Measurements from ENCODE around the gene DNAJB6. TPM values are rescaled to one million over a fixed set of nuclear protein-coding genes. Genes with fewer than 3 reads are reported as not detected.
A peak's percentile ranks its signal among the peaks of the same experiment; 100 is the strongest.

DNAJB6 gene
- total RNA-seq, 2 experiments from 2014 or later: 85.9 to 97.1 TPM

- Mint-ChIP-seq H3K27ac (no peak overlapping the region), H3K4me1 (no peaks in the 10 kb centered on the region), H3K27me3 (no peaks in the 10 kb centered on the region), H3K4me3 (no peak overlapping the region), H3K36me3 (ENCODE audit: low read depth) (no peaks in the 10 kb centered on the region), H3K9me3 (no peaks in the 10 kb centered on the region)
- POLR2A ChIA-PET: no interaction called here
- CTCF ChIA-PET: no interaction called here
- DNase-seq: no peak
Measured at GRCh38 chr7:157426463-157427301, 89.9 kb downstream of the DNAJB6 start.

GRCh38 chr7:157427811-157428553, 91.2 kb downstream of the DNAJB6 start:
- Mint-ChIP-seq H3K4me3 (no peak overlapping the region), H3K36me3 (ENCODE audit: low read depth) (no peaks in the 10 kb centered on the region), H3K27me3 (no peaks in the 10 kb centered on the region), H3K27ac (no peak overlapping the region), H3K9me3 (no peaks in the 10 kb centered on the region), H3K4me1 (peaks cover 8% of the 10 kb centered on the region)
- no peak for DNase-seq
- CTCF ChIA-PET: no interaction called here
- POLR2A ChIA-PET: no interaction called here

GRCh38 chr7:157428554-157428945, 91.7 kb downstream of the DNAJB6 start:
- Mint-ChIP-seq H3K4me1 (peaks cover 14% of the 10 kb centered on the region), H3K27me3 (no peaks in the 10 kb centered on the region), H3K27ac (no peak overlapping the region), H3K4me3 (no peak overlapping the region), H3K9me3 (no peaks in the 10 kb centered on the region), H3K36me3 (ENCODE audit: low read depth) (no peaks in the 10 kb centered on the region)
- ChIA-PET CTCF (interaction anchor here (1.4 kb wide), 1 partner anchor 46 kb away, joined by 4 read pairs; no protein-coding TSS in a partner anchor), POLR2A (no interaction called here)
- no peak for DNase-seq

DNA sequence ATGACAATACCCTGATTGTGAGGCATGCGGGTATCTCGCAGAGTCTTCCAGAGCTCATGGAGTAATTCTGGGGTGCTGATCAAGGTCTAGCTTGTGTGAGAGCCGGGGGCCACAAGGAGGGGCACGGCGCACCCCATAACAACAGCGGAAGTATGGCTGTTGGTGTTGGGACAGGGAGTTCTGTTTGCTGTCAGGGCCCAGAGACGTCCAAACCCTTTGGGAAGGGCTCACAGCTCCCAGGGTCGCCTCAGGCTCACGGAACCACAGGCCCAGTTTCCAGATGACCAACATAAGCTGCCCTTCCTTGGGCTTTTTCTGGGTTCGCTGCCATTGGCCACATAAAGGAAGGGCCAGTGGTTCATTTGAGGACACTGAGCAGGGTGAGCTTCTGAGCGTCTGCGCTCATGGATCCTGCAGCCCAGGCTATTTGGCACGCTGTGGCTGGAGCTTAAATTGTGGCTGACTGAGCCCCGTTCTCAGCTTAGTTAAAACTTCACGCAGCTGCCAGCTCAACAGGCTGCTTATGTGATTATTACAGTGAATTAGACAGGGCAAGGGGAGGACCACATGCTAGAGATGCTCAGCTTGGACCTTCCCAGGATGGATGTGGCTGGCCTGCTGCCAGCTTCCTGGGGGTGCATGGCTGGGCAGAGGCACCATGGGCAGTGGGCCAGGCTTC, 92.3 kb downstream of the DNAJB6 start:
- Mint-ChIP-seq H3K4me1 (peaks cover 16% of the 10 kb centered on the region), H3K9me3 (no peaks in the 10 kb centered on the region), H3K27me3 (no peaks in the 10 kb centered on the region), H3K27ac (no peak overlapping the region), H3K4me3 (no peak overlapping the region), H3K36me3 (ENCODE audit: low read depth) (no peaks in the 10 kb centered on the region)
- ChIA-PET POLR2A (no interaction called here), CTCF (interaction anchor here (1.4 kb wide), 1 partner anchor 45 kb away, joined by 4 read pairs; no protein-coding TSS in a partner anchor)
- DNase-seq: no peak

GRCh38 chr7:157429680-157430224, 92.9 kb downstream of the DNAJB6 start:
- Mint-ChIP-seq H3K27ac (no peak overlapping the region), H3K4me1 (peaks cover 19% of the 10 kb centered on the region), H3K27me3 (no peaks in the 10 kb centered on the region), H3K9me3 (no peaks in the 10 kb centered on the region), H3K4me3 (no peak overlapping the region), H3K36me3 (ENCODE audit: low read depth) (no peaks in the 10 kb centered on the region)
- DNase-seq: no peak
- CTCF ChIA-PET: interaction anchor here (1.4 kb wide), 1 partner anchor 45 kb away, joined by 4 read pairs; no protein-coding TSS in a partner anchor
- POLR2A ChIA-PET: no interaction called here

DNA sequence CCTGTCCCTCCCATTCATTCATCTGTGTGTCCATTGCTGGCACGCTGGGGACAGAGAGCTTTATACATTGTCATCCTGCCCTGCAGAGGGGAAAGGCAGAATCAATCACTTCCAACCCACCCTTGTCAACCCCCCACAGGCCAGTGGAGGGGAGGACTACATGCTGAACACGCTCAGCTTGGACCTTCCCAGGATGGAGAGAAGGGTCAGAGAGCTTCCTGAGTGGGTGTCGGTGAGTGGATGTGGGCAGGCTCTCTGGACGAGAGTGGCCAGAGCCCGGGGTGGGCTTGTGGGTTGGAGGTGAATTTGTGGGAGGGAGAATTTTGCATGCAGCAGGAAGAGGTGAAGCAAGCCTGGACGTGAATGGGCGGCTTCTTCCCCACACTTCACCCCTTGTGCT, 93.9 kb downstream of the DNAJB6 start:
- no peak for DNase-seq
- no peaks in the 10 kb centered on the region for H3K9me3 Mint-ChIP-seq
- no peaks in the 10 kb centered on the region for H3K27me3 Mint-ChIP-seq
- H3K27ac Mint-ChIP-seq: no peak overlapping the region
- no peak overlapping the region for H3K4me3 Mint-ChIP-seq
- H3K4me1 Mint-ChIP-seq: peaks cover 20% of the 10 kb centered on the region
- CTCF ChIA-PET: no interaction called here
- H3K36me3 Mint-ChIP-seq (ENCODE audit: low read depth): no peaks in the 10 kb centered on the region
- POLR2A ChIA-PET: no interaction called here

DNA sequence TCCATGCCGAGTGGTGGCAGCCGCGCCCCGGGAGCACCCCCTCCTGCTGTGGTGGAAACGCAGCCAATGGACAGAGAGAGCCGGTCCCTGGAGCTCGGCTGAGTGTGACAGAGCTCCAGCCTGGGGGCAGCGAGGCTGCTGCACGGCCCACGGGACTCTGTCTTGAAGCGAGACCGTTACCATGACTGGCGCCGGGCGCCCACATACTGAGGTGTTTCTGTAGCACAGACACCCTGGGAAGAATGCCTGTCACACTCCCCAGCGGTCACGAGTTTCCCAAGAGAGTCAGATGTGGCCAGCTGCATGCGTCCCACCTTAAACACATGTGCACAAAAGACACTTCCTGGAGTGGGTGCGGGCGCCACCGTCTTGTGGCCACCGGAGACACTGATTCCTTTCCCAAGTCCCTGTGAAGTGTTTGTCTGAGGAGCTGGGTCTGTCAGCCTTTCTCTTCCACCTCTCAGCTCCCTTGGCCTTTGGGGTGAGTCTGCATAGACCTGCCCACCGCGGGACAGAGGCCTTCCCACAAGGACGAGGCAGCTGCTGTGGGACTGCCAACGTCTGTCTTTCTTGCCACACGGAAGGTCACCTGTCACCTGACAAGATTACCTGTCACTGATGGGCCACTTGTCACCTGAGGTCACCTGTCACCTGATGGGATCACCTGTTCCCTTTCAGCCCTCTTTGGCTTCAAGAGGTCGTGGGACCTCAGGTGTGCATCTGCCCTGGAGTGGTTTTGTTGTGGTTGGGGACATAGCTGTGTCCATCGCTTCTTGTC, 94.6 kb downstream of the DNAJB6 start:
- peaks cover 20% of the 10 kb centered on the region for H3K4me1 Mint-ChIP-seq
- H3K27ac Mint-ChIP-seq: no peak overlapping the region
- H3K4me3 Mint-ChIP-seq: no peak overlapping the region
- ChIA-PET POLR2A (interaction anchor here (2.2 kb wide), 1 partner anchor 40 kb away, joined by 7 read pairs; no protein-coding TSS in a partner anchor), CTCF (interaction anchor here (0.9 to 1.4 kb wide), 6 partner anchors 28 to 443 kb away, joined by 3 to 6 read pairs (median 4); no protein-coding TSS in a partner anchor)
- no peaks in the 10 kb centered on the region for H3K9me3 Mint-ChIP-seq
- H3K36me3 Mint-ChIP-seq (ENCODE audit: low read depth): no peaks in the 10 kb centered on the region
- no peak for DNase-seq
- H3K27me3 Mint-ChIP-seq: peaks cover 3% of the 10 kb centered on the region

GRCh38 chr7:157431951-157432540, 95.2 kb downstream of the DNAJB6 start:
- no peaks in the 10 kb centered on the region for H3K36me3 Mint-ChIP-seq (ENCODE audit: low read depth)
- DNase-seq: peak; percentile 15
- H3K27me3 Mint-ChIP-seq: peaks cover 6% of the 10 kb centered on the region
- no peaks in the 10 kb centered on the region for H3K9me3 Mint-ChIP-seq
- H3K4me1 Mint-ChIP-seq: peaks cover 20% of the 10 kb centered on the region
- H3K4me3 Mint-ChIP-seq: peak overlapping the region; percentile 33
- ChIA-PET POLR2A (interaction anchor here (2.2 kb wide), 1 partner anchor 39 kb away, joined by 7 read pairs; no protein-coding TSS in a partner anchor), CTCF (interaction anchor here (0.7 to 1.4 kb wide), 14 partner anchors 10 to 442 kb away, joined by 3 to 7 read pairs (median 4); no protein-coding TSS in a partner anchor)
- H3K27ac Mint-ChIP-seq: no peak overlapping the region

DNA sequence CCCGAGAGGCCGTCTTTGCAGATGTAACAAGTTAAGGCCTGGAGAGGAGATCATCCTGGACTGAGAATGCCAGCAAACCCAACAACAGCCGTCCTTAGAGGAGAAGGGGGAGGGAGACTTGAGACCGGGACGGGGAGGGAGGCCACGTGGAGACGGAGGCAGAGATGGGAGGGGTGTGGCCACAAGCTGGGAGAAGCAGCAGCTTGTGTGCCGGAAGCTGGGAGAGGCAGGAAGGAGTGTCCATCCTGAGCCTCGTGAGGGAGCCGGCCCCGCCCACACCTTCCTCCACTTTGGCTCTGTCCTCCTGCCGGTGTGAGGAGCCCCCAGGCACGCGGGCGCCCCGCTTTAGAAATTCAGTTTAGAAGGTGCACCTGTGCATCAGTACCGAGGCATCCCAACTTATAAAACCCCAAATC, 95.7 kb downstream of the DNAJB6 start:
- H3K4me3 Mint-ChIP-seq: peak overlapping the region; percentile 33
- DNase-seq: peak; percentile 24
- H3K27ac Mint-ChIP-seq: no peak overlapping the region
- no peaks in the 10 kb centered on the region for H3K36me3 Mint-ChIP-seq (ENCODE audit: low read depth)
- ChIA-PET POLR2A (interaction anchor here (2.2 kb wide), 1 partner anchor 39 kb away, joined by 7 read pairs; no protein-coding TSS in a partner anchor), CTCF (interaction anchor here (0.7 to 1.4 kb wide), 13 partner anchors 11 to 441 kb away, joined by 3 to 7 read pairs (median 4); no protein-coding TSS in a partner anchor)
- H3K27me3 Mint-ChIP-seq: peaks cover 8% of the 10 kb centered on the region
- H3K9me3 Mint-ChIP-seq: no peaks in the 10 kb centered on the region
- peaks cover 20% of the 10 kb centered on the region for H3K4me1 Mint-ChIP-seq

- Mint-ChIP-seq H3K27me3 (peaks cover 8% of the 10 kb centered on the region), H3K9me3 (no peaks in the 10 kb centered on the region), H3K4me1 (peaks cover 20% of the 10 kb centered on the region), H3K36me3 (ENCODE audit: low read depth) (no peaks in the 10 kb centered on the region), H3K27ac (no peak overlapping the region), H3K4me3 (peak overlapping the region; percentile 33)
- ChIA-PET CTCF (interaction anchor here (0.7 to 1.3 kb wide), 12 partner anchors 11 to 437 kb away, joined by 3 to 7 read pairs (median 4); no protein-coding TSS in a partner anchor), POLR2A (interaction anchor here (2.2 kb wide), 1 partner anchor 38 kb away, joined by 7 read pairs; no protein-coding TSS in a partner anchor)
- DNase-seq: peak; percentile 73
Measured at GRCh38 chr7:157432957-157433576, 96.3 kb downstream of the DNAJB6 start.

GRCh38 chr7:157433628-157434027, 96.8 kb downstream of the DNAJB6 start:
- CTCF ChIA-PET: no interaction called here
- Mint-ChIP-seq H3K4me3 (no peak overlapping the region), H3K27ac (no peak overlapping the region), H3K27me3 (peaks cover 8% of the 10 kb centered on the region), H3K9me3 (no peaks in the 10 kb centered on the region), H3K4me1 (peaks cover 20% of the 10 kb centered on the region), H3K36me3 (ENCODE audit: low read depth) (no peaks in the 10 kb centered on the region)
- POLR2A ChIA-PET: no interaction called here
- no peak for DNase-seq
